ENCODE measurements around the gene CTRB2. TPM values are rescaled to one million over a fixed set of nuclear protein-coding genes. Genes with fewer than 3 reads are reported as not detected.
"Not testable (repeated sequence)": the region's sequence is repeated elsewhere in the genome, so short reads cannot be mapped to it uniquely, and the experiment has no call there.

CTRB2 gene
- total and polyA plus RNA-seq, 7 experiments from 2014 or later: not detected

DNA sequence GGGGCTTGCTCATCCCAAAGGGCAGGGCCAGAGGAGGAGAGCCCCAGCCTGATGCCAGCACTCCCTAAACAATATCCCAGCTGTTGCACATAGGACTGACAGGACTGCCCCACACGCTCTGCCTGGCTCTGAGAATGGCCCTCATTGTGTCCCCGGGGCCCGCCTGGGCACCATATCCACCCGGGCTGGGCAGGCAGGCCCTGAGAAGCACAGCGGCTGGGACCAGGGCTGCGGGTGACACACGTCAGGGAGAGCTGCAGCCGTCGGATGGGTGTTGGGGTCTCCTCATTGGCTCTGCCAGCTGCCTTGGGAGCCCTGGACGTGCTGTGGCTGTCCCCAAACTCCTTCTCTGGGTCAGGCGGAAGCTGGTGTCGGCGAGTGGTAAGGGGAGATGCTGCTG lies 40.3 kb upstream of the CTRB2 start:
- H3K27me3 ChIP-seq (ENCODE audit: control insufficient read depth in 2 of 2, insufficient read depth in 2 of 2, low read length in 2 of 2): peaks cover 0 to 6% of the 10 kb centered on the region in 2 donors
- ChIA-PET CTCF (no interaction called here), POLR2A (no interaction called here)
- no peaks in the 10 kb centered on the region for H3K9me3 ChIP-seq (ENCODE audit: control insufficient read depth in 2 of 3, low read length in 3 of 3)
- H3K9me3 Mint-ChIP-seq: peaks cover 0 to 2% (median 0%) of the 10 kb centered on the region in 11 donors
- no peaks in the 10 kb centered on the region for H3K36me3 ChIP-seq (ENCODE audit: control insufficient read depth in 2 of 3, insufficient read depth in 3 of 3, low read length in 3 of 3)
- intact Hi-C loops (cut with micrococcal nuclease): no loop called here
- no peak overlapping the region for H3K4me3 Mint-ChIP-seq
- H3K4me1 Mint-ChIP-seq: peaks cover 0 to 13% (median 4%) of the 10 kb centered on the region in 7 donors
- no peak overlapping the region for H3K27ac Mint-ChIP-seq
- H3K27me3 Mint-ChIP-seq: peaks cover 6 to 42% (median 19%) of the 10 kb centered on the region in 5 donors
- no peaks in the 10 kb centered on the region for H3K36me3 Mint-ChIP-seq
- peaks cover 0 to 5% of the 10 kb centered on the region in 2 donors for H3K4me1 ChIP-seq (ENCODE audit: control insufficient read depth in 2 of 2, insufficient read depth in 2 of 2, low read length in 2 of 2)
- DNase-seq: no peak
- no peak overlapping the region for H3K27ac ChIP-seq (ENCODE audit: low read depth, low read length)
- no peak overlapping the region for H3K4me3 ChIP-seq (ENCODE audit: low read length)
- no peak for ATAC-seq

DNA sequence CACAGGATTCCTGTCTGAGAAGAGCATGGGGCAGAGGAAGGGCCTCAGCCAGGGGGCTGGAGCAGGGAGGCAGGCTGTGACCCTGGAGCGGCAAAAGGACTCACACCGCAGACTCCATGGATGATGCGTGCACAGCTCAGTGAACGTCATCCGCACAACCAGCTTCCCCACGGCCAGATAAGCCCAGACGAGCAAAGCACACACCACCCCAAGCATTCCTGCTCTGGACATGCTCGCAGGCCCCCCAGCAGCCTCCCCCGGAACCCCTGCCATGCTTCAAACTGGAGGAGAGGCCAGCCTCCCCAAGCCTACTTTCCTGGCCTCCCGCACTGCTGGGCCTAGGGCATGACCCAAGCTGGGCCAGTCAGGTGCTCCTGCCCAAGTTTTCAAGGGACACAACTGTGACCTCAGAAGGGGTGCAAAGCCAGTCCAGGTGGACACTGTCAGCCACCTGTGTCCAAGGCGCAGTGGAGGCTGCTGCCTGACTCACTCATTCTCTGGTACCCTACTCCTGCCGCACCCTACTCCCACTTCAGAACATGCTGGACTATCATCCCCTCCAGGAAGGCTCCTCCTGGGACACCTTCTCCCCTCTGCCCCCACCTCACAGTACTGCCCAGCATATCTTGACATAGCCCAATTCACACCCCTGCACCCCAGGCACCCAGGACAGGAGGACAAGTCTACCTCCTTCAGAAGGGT lies 39.7 kb upstream of the CTRB2 start:
- DNase-seq: no peak
- H3K27ac ChIP-seq (ENCODE audit: low read depth, low read length): no peak overlapping the region
- POLR2A ChIA-PET: no interaction called here
- Mint-ChIP-seq H3K9me3 (peaks cover 0 to 2% (median 0%) of the 10 kb centered on the region in 11 donors), H3K36me3 (no peaks in the 10 kb centered on the region), H3K4me1 (peaks cover 0 to 11% (median 3%) of the 10 kb centered on the region in 7 donors), H3K27me3 (peaks cover under 1 to 36% (median 14%) of the 10 kb centered on the region in 5 donors), H3K4me3 (no peak overlapping the region), H3K27ac (no peak overlapping the region)
- H3K4me3 ChIP-seq (ENCODE audit: low read length): no peak overlapping the region
- H3K36me3 ChIP-seq (ENCODE audit: control insufficient read depth in 2 of 3, insufficient read depth in 3 of 3, low read length in 3 of 3): no peaks in the 10 kb centered on the region
- H3K4me1 ChIP-seq (ENCODE audit: control insufficient read depth in 2 of 2, insufficient read depth in 2 of 2, low read length in 2 of 2): peaks cover 0 to 5% of the 10 kb centered on the region in 2 donors
- CTCF ChIA-PET: no interaction called here
- no peaks in the 10 kb centered on the region for H3K9me3 ChIP-seq (ENCODE audit: control insufficient read depth in 2 of 3, low read length in 3 of 3)
- no peak for ATAC-seq
- intact Hi-C loops (cut with micrococcal nuclease): no loop called here
- peaks cover 0 to 6% of the 10 kb centered on the region in 2 donors for H3K27me3 ChIP-seq (ENCODE audit: control insufficient read depth in 2 of 2, insufficient read depth in 2 of 2, low read length in 2 of 2)

DNA sequence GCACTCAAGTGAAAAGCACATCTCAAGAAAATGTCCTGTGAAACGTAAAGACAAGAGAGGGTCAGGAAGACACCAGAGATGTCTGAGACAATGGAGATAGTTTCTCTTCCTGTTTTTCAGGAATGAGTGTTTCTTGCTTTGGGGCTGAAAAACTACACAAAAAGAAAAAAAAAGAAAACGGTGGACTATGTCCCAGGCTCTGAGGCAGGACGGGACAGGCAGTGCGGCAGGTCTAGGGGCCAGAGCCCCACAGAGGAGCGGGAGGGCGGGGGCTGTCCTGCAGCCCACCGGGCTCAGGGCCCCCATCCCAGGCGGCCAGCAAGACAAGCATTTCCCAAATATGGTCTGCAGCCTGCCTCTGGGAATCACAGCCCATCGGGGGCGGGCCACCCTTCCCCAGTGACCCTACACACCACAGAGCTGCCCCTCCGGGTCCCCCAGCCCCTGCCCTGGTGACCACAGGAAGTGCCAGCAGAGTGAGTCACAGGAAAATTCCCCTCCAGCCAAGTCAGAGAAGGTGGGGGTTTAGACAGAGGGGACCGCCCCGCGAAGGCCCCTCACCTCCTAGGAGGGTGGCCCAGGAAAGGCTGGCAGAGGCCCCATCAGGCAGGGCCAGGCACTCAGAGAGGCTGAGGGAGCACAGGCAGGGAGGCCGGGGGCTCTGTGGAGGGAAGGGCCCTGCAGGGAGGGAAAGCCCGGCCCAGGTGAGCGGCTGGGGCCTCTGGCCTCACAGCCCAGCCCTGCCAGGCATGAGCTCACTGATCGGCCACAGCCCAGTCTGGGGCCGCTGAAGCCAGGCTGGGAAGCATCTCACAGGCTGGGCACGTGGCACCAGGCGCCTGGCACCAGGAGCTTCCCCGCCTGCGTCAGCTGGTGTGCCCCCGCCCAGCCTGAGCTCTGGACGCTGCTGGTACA lies 38.1 kb upstream of the CTRB2 start:
- peaks cover 0 to 31% (median 8%) of the 10 kb centered on the region in 5 donors for H3K27me3 Mint-ChIP-seq
- no peak overlapping the region for H3K4me3 Mint-ChIP-seq
- H3K4me1 Mint-ChIP-seq: peaks cover 0 to 5% (median 2%) of the 10 kb centered on the region in 7 donors
- Histone ChIP-seq H3K4me3 (ENCODE audit: low read length) (no peak overlapping the region), H3K27me3 (ENCODE audit: control insufficient read depth in 2 of 2, insufficient read depth in 2 of 2, low read length in 2 of 2) (no peaks in the 10 kb centered on the region), H3K4me1 (ENCODE audit: control insufficient read depth in 2 of 2, insufficient read depth in 2 of 2, low read length in 2 of 2) (peaks cover 0 to under 1% of the 10 kb centered on the region in 2 donors), H3K9me3 (ENCODE audit: control insufficient read depth in 2 of 3, low read length in 3 of 3) (no peaks in the 10 kb centered on the region), H3K27ac (ENCODE audit: low read depth, low read length) (no peak overlapping the region), H3K36me3 (ENCODE audit: control insufficient read depth in 2 of 3, insufficient read depth in 3 of 3, low read length in 3 of 3) (no peaks in the 10 kb centered on the region)
- intact Hi-C loops (cut with micrococcal nuclease): no loop called here
- ChIA-PET POLR2A (no interaction called here), CTCF (no interaction called here)
- no peak for ATAC-seq
- no peak for DNase-seq
- peaks cover 0 to 2% (median 0%) of the 10 kb centered on the region in 11 donors for H3K9me3 Mint-ChIP-seq
- H3K27ac Mint-ChIP-seq: no peak overlapping the region
- H3K36me3 Mint-ChIP-seq: no peaks in the 10 kb centered on the region

DNA sequence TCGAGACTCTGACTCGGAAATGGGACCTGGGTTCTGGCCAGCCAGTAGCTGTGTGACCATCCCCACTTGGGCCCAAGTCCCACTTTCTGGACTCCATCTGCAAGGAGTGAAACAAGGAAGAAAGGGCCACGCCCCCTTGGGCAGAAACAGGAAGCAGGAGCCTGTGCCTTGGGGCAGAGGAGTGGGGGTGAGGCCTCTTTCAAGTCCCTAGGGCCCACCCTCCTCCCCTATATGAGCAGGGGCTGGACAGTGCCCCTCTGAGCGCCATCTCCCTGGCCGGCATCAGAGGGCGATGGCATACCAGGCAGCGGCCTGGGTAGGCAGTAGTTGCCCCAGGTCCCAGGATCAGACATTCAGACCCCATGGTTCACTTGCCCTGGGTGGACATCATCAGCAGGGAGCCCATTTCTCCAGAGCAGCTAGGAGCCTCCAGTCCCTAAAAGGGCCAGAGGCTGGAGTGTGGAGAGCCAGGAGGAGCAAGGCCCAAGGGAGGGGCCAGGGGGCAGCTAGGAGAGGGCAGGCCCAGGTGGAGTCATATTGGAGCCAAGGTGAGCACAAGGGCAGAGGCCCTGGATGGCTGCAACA lies 37.4 kb upstream of the CTRB2 start:
- Mint-ChIP-seq H3K4me3 (no peak overlapping the region), H3K9me3 (peaks cover 0 to 2% (median 0%) of the 10 kb centered on the region in 11 donors), H3K27me3 (peaks cover 0 to 23% (median 5%) of the 10 kb centered on the region in 5 donors), H3K27ac (no peak overlapping the region), H3K4me1 (peaks cover 0 to 4% (median 0%) of the 10 kb centered on the region in 7 donors), H3K36me3 (no peaks in the 10 kb centered on the region)
- Histone ChIP-seq H3K36me3 (ENCODE audit: control insufficient read depth in 2 of 3, insufficient read depth in 3 of 3, low read length in 3 of 3) (no peaks in the 10 kb centered on the region), H3K4me1 (ENCODE audit: control insufficient read depth in 2 of 2, insufficient read depth in 2 of 2, low read length in 2 of 2) (no peaks in the 10 kb centered on the region), H3K4me3 (ENCODE audit: low read length) (no peak overlapping the region), H3K9me3 (ENCODE audit: control insufficient read depth in 2 of 3, low read length in 3 of 3) (no peaks in the 10 kb centered on the region), H3K27ac (ENCODE audit: low read depth, low read length) (no peak overlapping the region), H3K27me3 (ENCODE audit: control insufficient read depth in 2 of 2, insufficient read depth in 2 of 2, low read length in 2 of 2) (no peaks in the 10 kb centered on the region)
- DNase-seq: no peak
- ChIA-PET CTCF (no interaction called here), POLR2A (no interaction called here)
- no peak for ATAC-seq
- intact Hi-C loops (cut with micrococcal nuclease): no loop called here

DNA sequence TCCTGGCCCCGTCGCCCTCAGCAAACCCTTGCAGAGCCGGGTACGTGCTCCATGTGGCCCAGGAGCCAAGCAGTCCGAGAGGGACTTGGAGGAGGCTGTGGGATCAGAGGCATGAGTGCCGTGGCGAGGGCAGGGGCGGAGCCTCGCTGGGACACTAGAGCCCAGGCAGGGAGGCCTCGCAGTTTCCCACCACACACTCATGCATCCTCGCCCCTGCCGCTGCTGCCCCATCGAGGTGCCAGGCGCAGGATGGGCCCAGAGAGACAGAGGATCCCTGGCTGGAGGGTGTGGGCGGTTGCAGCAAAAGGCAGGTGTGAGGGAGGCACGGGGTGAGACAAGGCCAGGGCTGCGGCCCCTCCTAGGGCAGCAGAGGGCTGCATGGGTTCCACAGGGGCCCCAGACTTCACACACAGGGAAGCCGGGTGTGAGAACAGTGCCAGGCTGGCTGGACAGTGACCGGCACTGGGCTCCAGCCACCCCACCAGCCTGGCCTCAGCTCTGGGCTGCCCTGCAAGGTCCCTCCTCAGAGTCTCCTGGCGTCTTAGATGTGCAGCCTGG lies 36.8 kb upstream of the CTRB2 start:
- intact Hi-C loops (cut with micrococcal nuclease): no loop called here
- Mint-ChIP-seq H3K4me1 (peaks cover 0 to 4% (median 0%) of the 10 kb centered on the region in 7 donors), H3K4me3 (no peak overlapping the region), H3K36me3 (no peaks in the 10 kb centered on the region), H3K9me3 (peaks cover 0 to 2% (median 0%) of the 10 kb centered on the region in 11 donors), H3K27ac (no peak overlapping the region), H3K27me3 (peaks cover 0 to 18% (median 5%) of the 10 kb centered on the region in 5 donors)
- POLR2A ChIA-PET: no interaction called here
- ATAC-seq (no peak), DNase-seq (no peak)
- no peaks in the 10 kb centered on the region for H3K4me1 ChIP-seq (ENCODE audit: control insufficient read depth in 2 of 2, insufficient read depth in 2 of 2, low read length in 2 of 2)
- no peaks in the 10 kb centered on the region for H3K27me3 ChIP-seq (ENCODE audit: control insufficient read depth in 2 of 2, insufficient read depth in 2 of 2, low read length in 2 of 2)
- CTCF ChIA-PET: no interaction called here
- H3K27ac ChIP-seq (ENCODE audit: low read depth, low read length): no peak overlapping the region
- no peak overlapping the region for H3K4me3 ChIP-seq (ENCODE audit: low read length)
- no peaks in the 10 kb centered on the region for H3K9me3 ChIP-seq (ENCODE audit: control insufficient read depth in 2 of 3, low read length in 3 of 3)
- no peaks in the 10 kb centered on the region for H3K36me3 ChIP-seq (ENCODE audit: control insufficient read depth in 2 of 3, insufficient read depth in 3 of 3, low read length in 3 of 3)

DNA sequence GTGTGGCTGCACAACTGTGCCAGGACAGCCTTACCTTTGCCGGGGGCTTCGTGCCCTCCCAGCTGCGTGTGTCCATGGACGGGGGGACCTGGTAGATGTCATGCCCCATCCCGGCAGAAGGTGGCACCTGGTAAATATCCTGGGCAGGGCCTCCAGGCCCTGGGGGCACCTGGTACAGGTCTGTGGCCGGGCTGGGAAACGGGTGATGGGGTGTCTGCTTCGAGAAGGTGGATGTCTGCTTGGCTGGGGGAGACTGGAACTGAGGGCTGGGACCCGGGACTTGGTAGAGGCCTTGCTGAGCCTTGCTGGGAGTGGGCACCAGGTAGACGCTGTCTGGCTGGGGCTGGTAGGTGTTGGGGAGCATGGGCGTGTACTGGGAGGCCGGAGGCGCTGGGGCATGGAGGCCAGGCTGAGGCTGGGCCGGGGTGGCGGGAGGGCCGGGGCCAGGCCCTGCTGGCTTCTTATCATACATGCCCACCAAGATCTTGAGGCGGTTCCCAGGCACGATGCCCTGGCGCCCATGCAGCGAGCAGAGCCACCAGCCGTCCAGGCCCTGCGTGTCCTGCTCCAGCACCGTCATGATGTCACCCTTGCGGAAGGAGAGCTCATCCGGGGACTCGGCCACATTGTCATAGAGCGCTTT lies 35.6 kb upstream of the CTRB2 start:
- H3K36me3 Mint-ChIP-seq; ATAC-seq; POLR2A ChIA-PET; intact Hi-C loops (cut with micrococcal nuclease); H3K4me1 ChIP-seq (ENCODE audit: control insufficient read depth in 2 of 2, insufficient read depth in 2 of 2, low read length in 2 of 2); H3K27me3 Mint-ChIP-seq; H3K9me3 Mint-ChIP-seq; H3K27me3 ChIP-seq (ENCODE audit: control insufficient read depth in 2 of 2, insufficient read depth in 2 of 2, low read length in 2 of 2); H3K4me1 Mint-ChIP-seq; H3K27ac Mint-ChIP-seq; H3K4me3 Mint-ChIP-seq; H3K36me3 ChIP-seq (ENCODE audit: control insufficient read depth in 2 of 3, insufficient read depth in 3 of 3, low read length in 3 of 3); H3K4me3 ChIP-seq (ENCODE audit: low read length); DNase-seq; H3K27ac ChIP-seq (ENCODE audit: low read depth, low read length); CTCF ChIA-PET; H3K9me3 ChIP-seq (ENCODE audit: control insufficient read depth in 2 of 3, low read length in 3 of 3): not testable (repeated sequence)

Data from naive thymus-derived CD4-positive, alpha-beta T cell (primary cell).